Measurements from ENCODE around the gene EXOC4.

GRCh38 chr7:133482599-133482998 lies 229.7 kb downstream of the EXOC4 start:
- TF ChIP-seq POLR2A (IDR thresholded peaks at IDR 0.05) = no peak
- TF ChIP-seq CTCF (IDR thresholded peaks at IDR 0.05) = no peak
